ENCODE data around the gene PROZ.

- no peak for TF ChIP-seq EZH2phosphoT487 (IDR thresholded peaks at IDR 0.05; ENCODE audit: low read depth)
- TF ChIP-seq CTCF (IDR thresholded peaks at IDR 0.05; ENCODE audit: low read depth, low read length), result no peak
Measured at GRCh38 chr13:113145496-113145895, 13.0 kb upstream of the PROZ start.
